Stimulated activated CD8-positive, alpha-beta memory T cell treated with anti-CD3 and anti-CD28 coated beads, Interleukin-7, amount 100 ng/mL, for 48 hours (primary cell): ENCODE results near the gene UBXN10.

ENCODE experiments used
- DNase-seq, 2 donors: peaks; one replicate each; pipeline ENCODE4 v3.0.0-alpha.2; 2020; ENCODE audit warnings: low read depth in 1 of 2; ENCODE audit errors: extremely low read depth in 1 of 2

The UBXN10 gene

GRCh38 chr1:20233394-20233793 lies 47.5 kb downstream of the UBXN10 start:
- DNase-seq: no peak

GRCh38 chr1:20233866-20234265 lies 48.0 kb downstream of the UBXN10 start:
- DNase-seq: no peak

GRCh38 chr1:20234788-20235535 lies 49.1 kb downstream of the UBXN10 start:
- no peak for DNase-seq

- no peak for DNase-seq
Measured at GRCh38 chr1:20237646-20238045, 51.8 kb downstream of the UBXN10 start.

- DNase-seq: no peak
Measured at GRCh38 chr1:20240012-20240411, 54.1 kb downstream of the UBXN10 start.

GRCh38 chr1:20242890-20243479 lies 57.1 kb downstream of the UBXN10 start:
- DNase-seq: no peak
